GOT3 (cell line): ENCODE results near the gene ROR1.

Experiments used
- DNase-seq: peaks from one replicate; lab custom pipeline; 2025; ENCODE audit warnings: mixed read lengths; lab: John Stamatoyannopoulos, UW

Gene ROR1

GRCh38 chr1:63912643-63913042 is 138.8 kb downstream of the ROR1 start:
- DNase-seq, result no peak

DNA sequence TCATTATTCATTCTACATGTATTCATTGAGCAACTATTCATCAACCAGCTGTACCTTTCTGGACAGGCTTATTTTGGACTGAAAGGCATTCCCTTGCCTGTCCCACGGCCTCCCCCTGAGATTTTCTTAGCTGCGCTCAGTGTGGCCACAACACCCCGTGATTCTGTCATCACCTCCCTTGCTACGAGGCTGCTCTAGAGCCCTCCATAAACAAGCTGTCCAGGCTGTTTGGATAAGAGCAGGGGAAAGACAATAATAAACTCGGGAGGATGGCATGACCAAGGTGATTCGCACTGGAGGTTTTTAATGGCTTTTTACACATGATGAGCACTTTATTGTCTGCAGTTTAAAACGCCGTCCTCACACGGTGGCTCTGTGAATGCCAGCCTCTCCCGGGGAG is 139.7 kb downstream of the ROR1 start:
- DNase-seq, result no peak

DNA sequence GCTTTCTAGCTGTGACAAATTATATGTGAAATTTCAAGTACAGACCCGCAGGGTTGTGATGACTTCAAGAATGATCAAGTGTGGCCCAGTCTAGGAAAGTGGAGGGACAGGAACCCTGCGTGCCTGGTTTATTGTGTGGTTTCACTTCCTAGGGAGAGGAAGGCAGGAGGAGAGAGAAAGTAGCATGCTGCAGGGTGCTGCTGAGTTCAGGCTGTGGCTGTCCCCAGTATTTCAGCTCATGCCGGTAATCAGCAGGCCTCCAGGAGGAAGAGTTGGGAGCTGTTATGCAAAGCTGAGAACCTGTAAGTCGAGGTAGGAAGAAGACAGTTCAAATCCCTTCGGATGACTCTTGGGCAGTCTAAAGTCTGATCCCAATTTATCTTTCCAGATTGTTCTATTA is 140.4 kb downstream of the ROR1 start:
- no peak for DNase-seq

DNA sequence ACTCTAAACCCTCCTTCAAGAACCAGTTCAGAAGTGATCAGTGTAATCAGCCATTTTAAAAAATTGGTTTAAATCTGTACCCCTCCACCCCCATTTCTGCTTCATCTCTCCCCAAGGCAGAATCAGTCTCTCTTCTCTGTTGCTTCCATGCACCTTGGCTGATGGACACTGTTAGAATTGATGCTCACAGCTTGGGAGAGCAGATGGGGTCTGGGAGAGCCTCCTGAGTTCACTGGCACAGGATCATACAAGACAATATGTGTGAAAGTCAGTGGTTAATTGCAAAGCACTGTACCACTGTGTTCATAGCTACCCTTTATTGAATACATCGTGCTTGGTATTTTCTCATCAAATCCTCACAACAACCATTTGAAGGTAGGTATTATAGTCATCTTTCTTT is 140.9 kb downstream of the ROR1 start:
- no peak for DNase-seq

DNA sequence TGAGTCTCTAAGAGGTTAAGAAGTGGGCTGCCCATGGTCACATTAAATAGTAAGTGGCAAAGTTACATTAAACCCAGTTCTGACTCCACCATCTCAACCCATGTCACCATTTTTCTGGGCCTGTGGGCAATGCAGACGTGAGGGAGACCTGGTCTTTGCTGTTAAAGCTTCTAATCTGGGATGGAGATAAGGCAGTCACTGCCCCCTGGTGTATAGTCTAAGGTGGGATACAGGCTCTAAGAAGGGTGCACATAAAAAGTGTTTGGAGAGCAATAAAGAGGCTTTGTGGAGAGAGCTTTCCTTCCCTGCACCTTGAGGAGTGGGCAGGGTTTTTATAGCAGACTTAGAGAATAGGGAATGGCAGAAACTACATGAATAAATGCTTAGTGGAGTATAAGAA is 141.3 kb downstream of the ROR1 start:
- DNase-seq, result no peak

- no peak for DNase-seq
Observed at GRCh38 chr1:63916485-63917360, 142.9 kb downstream of the ROR1 start.

DNA sequence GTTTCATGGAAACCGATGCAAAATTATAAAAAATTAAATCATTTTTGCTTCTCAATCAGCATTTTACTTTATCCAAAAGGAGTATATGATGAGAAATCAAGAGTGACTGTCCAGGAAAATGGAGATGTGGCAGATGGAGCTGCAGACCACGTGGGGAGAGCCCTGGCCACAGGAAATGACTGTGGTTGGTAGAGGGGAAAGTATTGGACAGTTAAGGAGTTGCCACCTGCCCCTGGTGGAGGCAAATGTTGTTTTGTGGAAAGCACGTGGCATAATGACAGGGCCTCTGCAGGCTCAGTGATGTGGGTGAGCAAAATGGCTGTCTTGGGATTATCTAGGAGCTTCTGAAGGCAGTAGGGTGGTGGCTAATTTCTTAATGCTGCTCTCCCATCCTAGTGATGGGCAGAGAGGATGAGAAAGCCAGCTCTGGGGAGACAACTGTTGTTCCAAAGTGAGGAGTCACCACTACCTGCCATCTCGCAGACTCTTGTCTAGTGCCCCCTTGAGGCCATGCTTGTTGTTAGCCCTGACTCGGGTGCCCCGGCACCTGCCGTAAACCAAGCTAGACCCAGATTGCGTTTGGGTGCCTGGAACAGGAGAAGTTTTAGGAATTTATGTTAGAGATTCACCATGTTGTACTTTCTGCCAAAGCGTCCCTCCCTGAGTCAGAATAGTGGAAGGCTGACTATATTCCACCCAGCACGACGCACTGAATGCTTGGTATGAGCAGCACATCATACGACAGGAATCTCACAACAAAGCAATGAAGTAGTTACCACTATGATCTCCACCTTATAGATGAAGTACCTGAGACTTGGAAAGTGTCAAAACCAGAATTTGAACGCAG is 144.0 kb downstream of the ROR1 start:
- no peak for DNase-seq

DNA sequence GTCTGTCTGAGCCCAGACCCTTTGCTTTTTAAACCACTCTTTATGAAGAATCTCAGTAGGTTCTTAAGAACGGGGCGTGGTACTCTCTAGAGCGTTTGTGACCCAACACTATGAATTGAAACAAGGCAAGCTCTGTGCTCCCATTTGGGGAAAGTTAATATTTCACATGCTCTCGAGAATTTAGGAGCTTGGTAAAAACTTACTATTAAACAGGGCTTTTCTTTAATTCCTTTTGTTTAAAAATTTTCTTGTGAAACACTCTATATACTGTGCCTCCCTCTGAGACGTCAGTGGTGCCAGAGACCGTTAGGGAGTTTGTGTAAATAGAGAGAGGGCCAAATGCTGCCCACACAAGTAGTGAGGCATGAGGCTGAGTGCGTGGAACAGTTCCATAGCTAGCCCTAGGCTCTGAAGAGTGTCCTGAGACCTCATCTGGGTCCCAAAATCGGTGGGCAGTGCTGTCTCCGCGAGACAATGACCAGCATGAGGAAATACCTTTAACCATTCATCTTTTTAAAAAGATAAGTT is 144.7 kb downstream of the ROR1 start:
- DNase-seq, result no peak

DNA sequence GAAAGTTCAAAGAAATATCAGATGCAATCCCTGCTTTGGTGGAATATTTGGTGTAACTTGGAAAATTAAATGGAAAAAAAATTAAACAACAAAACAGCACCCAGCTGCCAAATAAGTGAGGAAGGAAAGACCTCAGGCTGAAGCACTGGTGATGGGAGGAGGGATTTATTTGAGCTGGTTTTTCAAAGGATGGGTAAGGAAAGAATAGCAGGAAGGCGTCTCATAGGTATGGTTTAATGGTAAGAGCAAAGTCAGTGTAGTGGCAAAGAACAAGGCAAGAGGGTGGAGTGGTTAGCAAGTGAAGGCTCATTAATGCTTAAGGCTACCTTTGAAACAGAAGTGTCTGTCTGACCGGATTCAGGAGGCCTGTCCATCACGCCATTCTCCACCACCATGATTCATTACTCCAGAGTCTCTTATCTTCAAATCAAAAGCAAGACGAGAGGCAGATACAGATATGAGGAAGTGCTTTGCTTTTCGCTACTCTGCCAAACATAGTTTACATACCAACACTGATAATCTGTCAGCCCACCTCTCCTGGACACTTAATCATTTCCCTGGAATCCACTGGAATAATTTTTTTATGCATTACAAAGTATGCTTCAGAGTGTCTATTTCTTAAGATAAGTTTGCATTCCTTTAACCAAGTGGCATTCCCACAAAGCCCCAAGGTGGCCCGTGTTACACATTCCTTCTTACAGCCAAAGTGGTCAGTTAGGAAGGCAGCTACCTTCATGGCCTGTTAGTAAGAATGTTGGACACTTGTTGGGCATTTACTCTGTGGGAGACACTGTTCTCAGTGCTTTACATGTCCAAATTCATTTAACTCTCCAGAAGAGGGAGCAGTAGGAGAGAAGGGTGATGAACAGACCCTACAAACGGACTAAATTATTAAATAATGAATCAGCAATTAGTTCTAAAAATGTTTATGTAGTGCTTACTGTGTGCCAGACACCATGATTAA is 146.6 kb downstream of the ROR1 start:
- DNase-seq, result no peak

- no peak for DNase-seq
Observed at GRCh38 chr1:63921359-63921758, 147.5 kb downstream of the ROR1 start.

DNA sequence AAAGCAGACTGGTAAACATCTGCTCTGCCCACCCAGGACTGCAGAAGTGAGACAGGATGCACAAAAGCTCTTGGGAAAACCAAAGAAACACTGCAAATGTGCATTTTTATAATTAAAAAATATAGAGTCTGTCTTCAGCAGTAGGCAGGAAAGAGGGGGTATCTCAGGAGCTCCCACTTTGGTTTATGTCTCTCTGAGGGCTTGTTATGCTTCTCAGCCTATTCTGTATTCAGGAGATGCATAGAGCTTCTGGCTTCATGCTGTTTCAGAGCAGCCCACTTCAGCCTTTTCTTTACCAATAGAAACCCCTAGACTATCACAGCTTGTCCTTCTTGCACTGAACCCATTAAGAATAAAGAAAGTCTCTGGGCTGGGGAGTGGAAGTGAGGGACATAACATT is 148.0 kb downstream of the ROR1 start:
- DNase-seq, result no peak

DNA sequence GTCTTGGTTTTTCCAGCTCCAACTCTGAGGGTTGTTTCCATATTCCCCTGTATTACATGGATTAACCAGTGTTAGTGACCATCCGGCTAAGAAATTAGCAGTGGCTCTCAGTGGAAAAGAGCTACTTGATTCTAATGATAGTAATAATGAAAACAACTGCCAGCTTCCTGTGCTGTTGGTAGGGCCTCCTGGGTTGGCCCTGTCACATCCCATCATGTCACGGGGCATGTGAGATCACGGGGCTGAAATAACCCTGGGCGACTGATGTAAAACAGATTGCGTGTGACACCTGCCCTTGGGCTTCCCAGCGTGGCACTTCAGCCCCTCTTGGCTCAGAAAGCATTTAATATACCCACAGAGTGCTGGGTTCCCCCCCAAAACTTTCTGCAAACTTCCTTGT is 149.0 kb downstream of the ROR1 start:
- DNase-seq, result no peak

DNA sequence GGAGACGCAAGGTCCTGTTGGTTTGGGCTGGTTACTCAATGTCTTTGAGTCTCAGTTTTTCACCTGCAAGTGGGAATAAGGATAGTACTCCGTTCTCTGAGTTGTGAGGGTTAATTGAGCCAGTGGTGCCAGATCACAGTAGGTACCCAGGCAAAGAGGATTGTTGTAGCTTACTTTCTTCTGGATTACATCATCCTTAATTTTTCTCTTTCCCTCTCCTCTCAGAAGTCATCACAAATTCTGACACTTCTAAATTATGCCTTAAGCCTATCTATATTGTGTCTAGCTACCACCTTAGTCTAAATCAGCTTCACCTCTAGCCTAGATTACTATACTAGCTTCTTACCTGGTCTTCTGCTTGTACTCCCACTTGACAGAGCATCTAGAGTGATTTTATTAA is 149.5 kb downstream of the ROR1 start:
- DNase-seq, result no peak

GRCh38 chr1:63924600-63924999 is 150.8 kb downstream of the ROR1 start:
- no peak for DNase-seq

DNA sequence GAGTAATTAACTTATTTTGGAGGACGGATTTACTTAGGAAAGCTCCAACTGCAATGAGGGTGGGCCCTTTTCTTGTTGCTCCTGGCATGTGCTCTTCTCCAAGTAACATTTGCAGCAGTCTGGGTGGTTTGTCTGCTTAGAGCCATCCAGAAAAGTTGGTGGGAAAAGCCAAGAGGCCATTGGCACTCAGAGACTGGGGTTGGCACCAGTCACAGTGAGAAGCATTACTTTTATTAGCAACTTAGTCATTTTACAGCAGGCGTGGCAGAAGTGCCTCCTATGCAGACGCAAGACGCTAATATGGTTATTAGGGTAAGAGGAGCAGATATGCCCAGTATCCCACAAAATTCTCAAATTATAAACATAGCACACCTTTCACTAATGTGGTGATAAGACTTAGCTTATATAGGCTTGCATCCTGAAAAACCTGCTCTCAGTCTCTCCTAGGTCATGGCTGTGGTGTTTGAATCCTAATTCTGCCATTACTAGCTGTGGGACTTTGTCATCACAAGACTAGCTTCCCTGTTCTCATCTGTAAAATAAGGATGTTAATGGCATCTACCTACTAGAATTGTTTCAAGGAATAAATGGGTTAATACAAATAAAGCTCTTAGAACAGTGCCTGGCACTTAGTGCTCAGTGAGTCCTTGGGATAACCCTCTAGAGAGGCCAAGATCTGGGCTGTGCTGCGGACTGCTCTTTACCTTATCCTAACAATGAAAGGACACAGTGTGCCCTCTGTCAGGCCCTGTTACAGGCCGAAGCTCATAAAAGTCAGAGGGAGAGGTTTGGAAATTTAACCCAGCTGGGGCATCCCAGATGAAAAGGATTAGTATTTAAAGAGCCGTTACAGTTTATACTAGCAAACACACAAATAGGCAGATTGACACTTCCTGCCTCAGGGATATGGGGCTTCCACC is 154.6 kb downstream of the ROR1 start:
- DNase-seq, result no peak

DNA sequence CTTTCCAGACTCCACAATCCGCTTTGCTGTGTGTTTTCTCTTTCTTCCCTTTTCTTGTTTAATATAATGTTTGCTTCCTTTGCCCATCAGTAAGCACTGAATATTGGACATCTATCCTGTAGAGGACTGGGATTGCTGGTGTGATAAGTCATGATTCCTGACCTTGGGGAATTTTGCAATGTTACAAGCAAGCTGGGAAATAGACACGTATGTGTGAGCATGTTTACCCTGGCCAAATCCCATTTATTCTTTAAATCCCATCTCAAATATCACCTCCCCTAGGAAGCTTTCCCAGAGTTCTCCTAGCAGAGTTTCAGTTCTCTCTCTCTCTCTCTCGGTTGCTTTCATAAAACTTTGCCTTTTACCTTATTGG is 155.3 kb downstream of the ROR1 start:
- no peak for DNase-seq

DNA sequence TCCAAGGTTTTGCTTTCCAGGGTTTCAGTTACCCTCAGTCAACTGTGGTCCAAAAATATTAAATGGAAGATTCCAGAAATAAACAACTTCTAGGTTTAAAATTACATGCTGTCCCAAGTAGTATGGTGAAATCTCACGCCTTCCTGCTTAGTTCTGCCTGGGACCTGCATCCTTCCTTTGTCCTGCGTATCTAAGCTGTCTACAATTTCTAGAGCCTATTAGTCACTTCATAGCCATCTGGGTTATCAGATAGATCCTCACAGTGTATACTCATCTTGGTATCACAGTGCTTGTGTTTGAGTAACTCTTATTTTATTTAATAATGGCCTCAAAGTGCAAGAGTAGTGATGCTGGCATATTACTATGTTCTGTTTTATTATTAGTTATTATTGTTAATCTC is 157.7 kb downstream of the ROR1 start:
- DNase-seq, result no peak

GRCh38 chr1:63934697-63935096 is 160.9 kb downstream of the ROR1 start:
- no peak for DNase-seq

GRCh38 chr1:63935143-63935542 is 161.3 kb downstream of the ROR1 start:
- no peak for DNase-seq

GRCh38 chr1:63935553-63935952 is 161.7 kb downstream of the ROR1 start:
- no peak for DNase-seq

DNA sequence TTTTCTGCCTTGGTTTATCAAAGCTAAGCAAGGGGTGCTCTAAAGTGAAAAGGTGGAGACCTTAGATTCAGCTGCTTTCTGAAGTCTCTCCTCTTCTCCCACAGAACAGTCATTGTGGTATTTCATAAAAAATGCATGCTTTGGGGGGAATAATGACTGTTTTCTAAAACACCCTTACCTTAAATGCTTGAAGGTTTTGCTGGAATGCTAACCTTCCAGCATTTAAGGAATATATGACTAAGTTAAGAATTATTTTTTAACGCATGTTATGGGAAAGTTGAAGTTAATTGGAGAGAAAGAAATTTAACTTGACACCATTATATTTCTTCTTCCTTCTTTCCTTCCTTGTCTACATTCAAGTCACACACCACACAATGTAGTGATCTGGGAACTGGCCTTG is 162.5 kb downstream of the ROR1 start:
- DNase-seq, result no peak
